ENCODE measurements around the gene RNASE13. TPM values are rescaled to one million over a fixed set of nuclear protein-coding genes. Genes with fewer than 3 reads are reported as not detected.

Gene RNASE13
- total RNA-seq, 1 experiment from 2014 or later = not detected

GRCh38 chr14:21050597-21050996, 16.0 kb upstream of the RNASE13 start:
- Histone ChIP-seq H3K36me3 (ENCODE audit: control insufficient read depth, insufficient read depth, low read length) (no peaks in the 10 kb centered on the region), H3K4me3 (ENCODE audit: low read depth, low read length) (no peak overlapping the region), H3K27me3 (replicated peaks; ENCODE audit: control insufficient read depth, insufficient read depth, low read length) (no peaks in the 10 kb centered on the region), H3K4me1 (peaks cover 13% of the 10 kb centered on the region), H3K9me3 (no peaks in the 10 kb centered on the region)
- no peak overlapping the region for H3K27ac Mint-ChIP-seq (ENCODE audit: unreplicated experiment)
- no peaks in the 10 kb centered on the region for H3K36me3 Mint-ChIP-seq (ENCODE audit: insufficient read depth, unreplicated experiment)
- ChIA-PET CTCF (interaction anchor here (1.2 to 1.3 kb wide), 2 partner anchors 36 to 54 kb away, joined by 5 read pairs; no protein-coding TSS in a partner anchor), POLR2A (no interaction called here)
- H3K4me3 Mint-ChIP-seq (ENCODE audit: unreplicated experiment) = no peak overlapping the region
- H3K9me3 Mint-ChIP-seq (ENCODE audit: unreplicated experiment) = no peaks in the 10 kb centered on the region
- no peak for TF ChIP-seq CTCF (IDR thresholded peaks at IDR 0.05; ENCODE audit: insufficient read depth in 1 of 2, low read depth in 1 of 2, low read length in 1 of 2, severe bottlenecking in 1 of 2, unreplicated experiment in 1 of 2)
- no peaks in the 10 kb centered on the region for H3K27me3 Mint-ChIP-seq (ENCODE audit: insufficient read depth, unreplicated experiment)
- no peak for DNase-seq
- intact Hi-C loops (cut with micrococcal nuclease; ENCODE audit: unreplicated experiment) = no loop called here
- H3K4me1 Mint-ChIP-seq (ENCODE audit: low read depth, unreplicated experiment) = peaks cover 8% of the 10 kb centered on the region
- no TSS peak for BruUV-seq (replicated peaks)

DNA sequence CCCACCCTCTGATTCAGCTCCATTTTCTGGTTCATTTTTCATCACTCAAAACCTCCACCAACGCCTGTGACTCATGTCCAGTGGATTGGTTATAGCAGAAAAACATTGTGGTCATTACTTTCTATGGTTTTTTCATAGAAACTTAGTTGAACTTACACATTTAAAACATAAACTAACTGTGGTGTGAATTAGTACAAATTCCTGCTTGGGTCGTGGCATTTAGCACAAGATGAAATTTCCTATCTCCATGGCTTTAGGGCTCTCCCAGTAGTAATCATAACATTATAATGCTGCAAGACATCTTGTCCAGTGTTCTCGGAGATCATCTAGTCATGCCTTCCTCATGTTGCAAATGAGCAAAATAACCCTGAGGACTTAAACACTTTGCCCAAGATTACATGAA, 14.7 kb upstream of the RNASE13 start:
- no peak overlapping the region for H3K27ac Mint-ChIP-seq (ENCODE audit: unreplicated experiment)
- Histone ChIP-seq H3K27me3 (replicated peaks; ENCODE audit: control insufficient read depth, insufficient read depth, low read length) (no peaks in the 10 kb centered on the region), H3K4me3 (ENCODE audit: low read depth, low read length) (no peak overlapping the region), H3K4me1 (peaks cover 5% of the 10 kb centered on the region; the same call in 1 of the 2 replicates), H3K36me3 (ENCODE audit: control insufficient read depth, insufficient read depth, low read length) (no peaks in the 10 kb centered on the region), H3K9me3 (no peaks in the 10 kb centered on the region)
- POLR2A ChIA-PET = no interaction called here
- H3K9me3 Mint-ChIP-seq (ENCODE audit: unreplicated experiment) = no peaks in the 10 kb centered on the region
- H3K4me3 Mint-ChIP-seq (ENCODE audit: unreplicated experiment) = no peak overlapping the region
- peaks cover 5% of the 10 kb centered on the region for H3K4me1 Mint-ChIP-seq (ENCODE audit: low read depth, unreplicated experiment)
- intact Hi-C loops (cut with micrococcal nuclease; ENCODE audit: unreplicated experiment) = no loop called here
- DNase-seq = no peak
- CTCF ChIA-PET = interaction anchor here (3.1 kb wide), 1 partner anchor 34 kb away, joined by 14 read pairs; no protein-coding TSS in a partner anchor
- no TSS peak for BruUV-seq (replicated peaks)
- peaks cover 11% of the 10 kb centered on the region for H3K27me3 Mint-ChIP-seq (ENCODE audit: insufficient read depth, unreplicated experiment)
- no peaks in the 10 kb centered on the region for H3K36me3 Mint-ChIP-seq (ENCODE audit: insufficient read depth, unreplicated experiment)
- TF ChIP-seq CTCF (IDR thresholded peaks at IDR 0.05; ENCODE audit: insufficient read depth in 1 of 2, low read depth in 1 of 2, low read length in 1 of 2, severe bottlenecking in 1 of 2, unreplicated experiment in 1 of 2) = no peak

- Histone ChIP-seq H3K27me3 (replicated peaks; ENCODE audit: control insufficient read depth, insufficient read depth, low read length) (no peaks in the 10 kb centered on the region), H3K9me3 (no peaks in the 10 kb centered on the region), H3K36me3 (ENCODE audit: control insufficient read depth, insufficient read depth, low read length) (no peaks in the 10 kb centered on the region), H3K4me3 (ENCODE audit: low read depth, low read length) (no peak overlapping the region), H3K4me1 (no peaks in the 10 kb centered on the region)
- DNase-seq = no peak
- no peak for TF ChIP-seq CTCF (IDR thresholded peaks at IDR 0.05; ENCODE audit: insufficient read depth in 1 of 2, low read depth in 1 of 2, low read length in 1 of 2, severe bottlenecking in 1 of 2, unreplicated experiment in 1 of 2)
- Mint-ChIP-seq H3K27me3 (ENCODE audit: insufficient read depth, unreplicated experiment) (peaks cover 11% of the 10 kb centered on the region), H3K4me3 (ENCODE audit: unreplicated experiment) (no peak overlapping the region), H3K4me1 (ENCODE audit: low read depth, unreplicated experiment) (no peaks in the 10 kb centered on the region), H3K27ac (ENCODE audit: unreplicated experiment) (no peak overlapping the region), H3K36me3 (ENCODE audit: insufficient read depth, unreplicated experiment) (no peaks in the 10 kb centered on the region), H3K9me3 (ENCODE audit: unreplicated experiment) (no peaks in the 10 kb centered on the region)
- intact Hi-C loops (cut with micrococcal nuclease; ENCODE audit: unreplicated experiment) = no loop called here
- no TSS peak for BruUV-seq (replicated peaks)
- ChIA-PET CTCF (interaction anchor here (0.6 to 3.1 kb wide), 2 partner anchors 34 to 504 kb away, joined by 4 to 14 read pairs; no protein-coding TSS in a partner anchor), POLR2A (no interaction called here)
Measured at GRCh38 chr14:21048638-21049037, 14.0 kb upstream of the RNASE13 start.

All from Caco-2 (cell line).